ENCODE data around the gene YY1AP1. TPM values are rescaled to one million over a fixed set of nuclear protein-coding genes. Genes with fewer than 3 reads are reported as not detected.
"Not testable (repeated sequence)": the region's sequence is repeated elsewhere in the genome, so short reads cannot be mapped to it uniquely, and the experiment has no call there.

Gene YY1AP1
- total RNA-seq, 3 donors from 2014 or later = 44.9 to 52.7 (median 50.1) TPM

DNA sequence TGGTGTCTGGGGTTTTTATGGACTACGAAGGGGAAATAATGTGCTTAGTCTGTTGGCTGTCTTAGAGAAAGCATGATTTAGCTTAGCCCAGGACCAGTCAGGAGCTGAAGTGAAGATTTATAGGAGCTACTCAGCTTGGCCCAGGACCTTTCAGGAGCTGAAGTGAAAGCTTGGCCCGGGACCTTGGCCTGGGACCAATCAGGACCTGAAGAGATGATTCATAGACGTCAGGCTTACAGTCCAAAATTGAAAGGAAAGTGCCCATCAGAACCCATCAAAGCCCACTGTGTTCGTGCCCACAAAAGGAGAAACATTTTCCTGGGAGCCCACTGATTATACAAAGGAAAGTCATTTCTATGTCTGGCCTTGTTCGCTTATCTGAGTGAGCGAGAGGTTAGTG is 42.9 kb downstream of the YY1AP1 start:
- H3K9me3 Mint-ChIP-seq = peaks cover 11% of the 10 kb centered on the region
- DNase-seq (no peak), ATAC-seq (no peak)
- H3K4me3 Mint-ChIP-seq = no peak overlapping the region
- no peaks in the 10 kb centered on the region for H3K4me1 Mint-ChIP-seq (ENCODE audit: low read depth)
- peaks cover 3% of the 10 kb centered on the region for H3K36me3 Mint-ChIP-seq (ENCODE audit: insufficient read depth)
- H3K27me3 Mint-ChIP-seq (ENCODE audit: low read depth) = no peaks in the 10 kb centered on the region

DNA sequence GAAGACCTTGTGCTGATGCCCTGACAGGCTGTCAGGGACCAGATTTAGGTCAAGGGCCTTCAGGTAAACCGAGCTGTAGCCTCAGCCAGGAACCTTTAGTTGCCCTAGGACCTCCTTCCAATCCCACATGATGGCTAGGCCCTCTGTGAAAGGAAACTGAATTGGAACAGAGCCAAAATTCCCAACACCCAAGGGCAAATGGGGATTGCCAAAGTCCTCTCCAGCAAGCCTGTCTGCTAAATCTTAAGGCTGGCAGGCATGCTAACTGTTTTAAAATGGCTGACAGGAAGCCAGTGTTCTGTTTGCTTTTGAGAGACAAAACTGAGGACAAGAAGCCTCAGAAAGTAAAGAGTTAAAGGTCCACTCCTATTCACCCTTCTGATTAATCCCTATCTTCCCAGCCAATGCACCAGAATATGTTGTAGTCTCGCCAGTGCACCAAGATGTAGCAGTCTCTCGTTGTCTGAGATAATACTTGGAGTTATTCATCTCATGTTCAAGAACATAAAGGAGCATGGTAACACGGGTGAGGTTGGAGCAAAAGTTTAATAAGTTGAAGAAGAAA is 43.5 kb downstream of the YY1AP1 start:
- H3K4me3 Mint-ChIP-seq = no peak overlapping the region
- H3K4me1 Mint-ChIP-seq (ENCODE audit: low read depth) = no peaks in the 10 kb centered on the region
- H3K36me3 Mint-ChIP-seq (ENCODE audit: insufficient read depth) = peaks cover 3% of the 10 kb centered on the region
- H3K27me3 Mint-ChIP-seq (ENCODE audit: low read depth) = no peaks in the 10 kb centered on the region
- peaks cover 11% of the 10 kb centered on the region for H3K9me3 Mint-ChIP-seq
- no peak for ATAC-seq
- DNase-seq = no peak

DNA sequence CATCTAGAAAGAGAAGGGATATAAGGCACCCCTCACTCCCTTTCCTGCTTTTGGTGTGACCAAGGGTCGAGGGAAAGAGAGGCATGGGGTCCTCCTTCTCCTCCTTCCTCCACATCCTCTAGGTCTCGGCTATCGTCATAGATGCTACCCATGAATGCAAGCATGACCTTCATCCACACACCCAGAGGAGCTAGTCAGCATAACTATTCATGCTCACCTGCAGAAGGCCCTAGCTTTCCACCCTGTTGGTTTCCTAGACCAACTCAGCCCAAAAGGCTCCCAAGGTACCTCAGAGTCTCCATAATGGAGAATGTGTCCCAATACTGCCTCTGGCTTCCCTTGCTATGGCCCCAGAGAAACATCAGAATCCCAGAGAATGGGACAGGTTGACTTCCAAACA is 45.3 kb downstream of the YY1AP1 start:
- peaks cover 3% of the 10 kb centered on the region for H3K36me3 Mint-ChIP-seq (ENCODE audit: insufficient read depth)
- DNase-seq (no peak), ATAC-seq (no peak)
- no peaks in the 10 kb centered on the region for H3K4me1 Mint-ChIP-seq (ENCODE audit: low read depth)
- no peak overlapping the region for H3K4me3 Mint-ChIP-seq
- no peaks in the 10 kb centered on the region for H3K27me3 Mint-ChIP-seq (ENCODE audit: low read depth)
- peaks cover 11% of the 10 kb centered on the region for H3K9me3 Mint-ChIP-seq

DNA sequence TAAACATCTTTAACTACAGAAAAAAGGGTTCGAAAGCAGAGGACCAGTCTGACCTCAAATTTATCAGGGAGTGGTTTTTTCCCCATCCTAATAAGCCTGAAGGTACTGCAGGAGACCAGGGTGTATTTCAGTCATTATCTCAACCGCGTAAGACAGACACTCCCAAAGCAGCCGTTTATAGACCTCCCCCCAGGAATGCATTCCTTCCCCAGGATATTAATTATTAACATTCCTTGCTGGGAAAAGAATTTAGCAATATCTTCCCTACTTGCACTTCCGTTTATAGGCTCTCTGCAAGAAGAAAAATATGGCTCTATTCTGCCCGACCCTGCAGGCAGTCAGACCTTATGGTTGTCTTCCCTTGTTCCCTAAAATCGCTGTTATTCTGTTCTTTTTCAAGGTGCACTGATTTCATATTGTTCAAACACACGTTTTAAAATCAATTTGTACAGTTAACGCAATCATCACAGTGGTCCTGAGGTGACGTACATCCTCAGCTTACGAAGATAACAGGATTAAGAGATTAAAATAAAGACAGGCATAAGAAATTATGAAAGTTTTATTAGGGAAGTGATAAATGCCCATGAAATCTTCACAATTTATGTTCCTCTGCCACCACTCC is 45.9 kb downstream of the YY1AP1 start:
- peaks cover 11% of the 10 kb centered on the region for H3K9me3 Mint-ChIP-seq
- not testable (repeated sequence) for H3K4me1 Mint-ChIP-seq (ENCODE audit: low read depth); H3K36me3 Mint-ChIP-seq (ENCODE audit: insufficient read depth); H3K27me3 Mint-ChIP-seq (ENCODE audit: low read depth); H3K4me3 Mint-ChIP-seq; ATAC-seq; DNase-seq

DNA sequence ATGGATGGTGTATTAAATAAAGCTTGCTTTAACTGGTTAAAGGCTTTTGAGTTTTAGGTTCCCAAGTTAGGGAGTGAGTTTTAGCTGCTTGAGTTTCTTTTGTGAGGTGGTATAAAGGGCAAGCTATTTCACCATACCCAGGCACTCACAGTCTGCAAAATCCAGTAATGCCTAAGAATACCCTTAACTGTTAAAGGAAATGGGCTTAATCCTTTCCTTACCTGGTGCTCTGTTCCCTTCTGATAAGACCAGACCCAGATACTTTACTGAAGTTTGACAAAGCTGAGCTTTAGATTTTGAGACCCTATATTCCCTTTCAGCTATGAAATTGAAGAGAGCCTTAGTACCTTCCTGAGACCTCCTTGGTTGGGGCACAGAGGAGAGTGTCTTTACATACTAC is 48.2 kb downstream of the YY1AP1 start:
- peaks cover 22% of the 10 kb centered on the region for H3K4me1 Mint-ChIP-seq (ENCODE audit: low read depth)
- no peak for DNase-seq
- H3K36me3 Mint-ChIP-seq (ENCODE audit: insufficient read depth) = peaks cover 4% of the 10 kb centered on the region
- peaks cover 11% of the 10 kb centered on the region for H3K9me3 Mint-ChIP-seq
- ATAC-seq = no peak
- H3K4me3 Mint-ChIP-seq = no peak overlapping the region
- H3K27me3 Mint-ChIP-seq (ENCODE audit: low read depth) = no peaks in the 10 kb centered on the region

DNA sequence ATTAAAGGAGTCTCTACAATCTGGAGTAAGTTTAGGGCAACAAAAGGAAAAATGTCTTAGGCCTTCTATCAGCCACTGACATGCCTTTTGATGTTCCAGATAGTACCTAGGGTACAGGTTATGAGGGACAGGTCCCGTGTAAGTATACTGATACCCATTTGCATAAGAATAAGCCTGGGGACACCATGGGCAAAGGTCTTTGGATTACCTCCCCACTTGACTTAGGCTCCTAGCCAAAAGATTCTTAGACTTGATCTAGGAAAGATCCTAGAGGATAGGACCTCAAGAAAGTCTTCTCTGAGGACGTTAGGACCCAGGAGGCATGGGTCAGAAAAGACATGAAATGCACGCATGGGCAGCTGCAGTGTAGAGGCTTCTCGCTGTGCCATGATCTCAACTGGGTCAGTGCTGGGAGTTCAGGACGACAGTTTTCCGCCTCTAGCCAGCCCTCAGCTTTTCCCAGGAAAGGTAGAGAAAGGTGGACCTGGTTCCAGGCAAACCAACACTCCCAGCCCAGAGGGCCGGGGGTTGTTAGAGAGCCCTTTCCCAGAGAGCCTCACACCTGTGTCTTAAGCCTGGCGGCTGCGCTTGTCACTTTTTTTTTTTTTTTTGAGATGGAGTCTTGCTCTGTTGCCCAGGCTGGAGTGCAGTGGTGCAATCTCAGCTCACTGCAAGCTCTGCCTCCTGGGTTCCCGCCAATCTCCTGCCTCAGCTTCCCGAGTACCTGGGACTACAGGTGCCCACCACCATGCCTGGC is 52.0 kb downstream of the YY1AP1 start:
- DNase-seq (no peak), ATAC-seq (no peak)
- Mint-ChIP-seq H3K4me3 (peak overlapping the region; percentile 88), H3K9me3 (no peaks in the 10 kb centered on the region), H3K4me1 (ENCODE audit: low read depth) (peaks cover 22% of the 10 kb centered on the region), H3K27me3 (ENCODE audit: low read depth) (no peaks in the 10 kb centered on the region), H3K36me3 (ENCODE audit: insufficient read depth) (peaks cover 1% of the 10 kb centered on the region)

DNA sequence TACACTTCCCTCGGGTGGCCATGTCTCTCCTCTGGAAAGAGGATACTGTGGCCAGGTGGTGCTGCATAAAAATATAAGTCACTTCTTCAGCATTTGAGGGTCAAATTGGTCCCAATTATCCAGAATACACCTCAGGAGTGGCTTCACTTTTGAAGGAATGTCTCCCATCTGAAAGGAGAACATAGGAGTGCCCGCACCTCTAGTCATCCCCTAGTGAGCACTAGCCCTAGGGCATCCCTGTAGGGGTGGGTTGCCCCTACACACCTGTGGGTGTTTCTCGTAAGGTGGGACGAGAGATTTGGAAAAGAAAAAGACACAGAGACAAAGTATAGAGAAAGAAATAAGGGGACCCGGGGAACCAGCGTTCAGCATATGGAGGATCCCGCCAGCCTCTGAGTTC is 62.1 kb downstream of the YY1AP1 start:
- H3K4me3 Mint-ChIP-seq; H3K36me3 Mint-ChIP-seq (ENCODE audit: insufficient read depth); H3K9me3 Mint-ChIP-seq; H3K4me1 Mint-ChIP-seq (ENCODE audit: low read depth); DNase-seq; ATAC-seq; H3K27me3 Mint-ChIP-seq (ENCODE audit: low read depth): not testable (repeated sequence)

DNA sequence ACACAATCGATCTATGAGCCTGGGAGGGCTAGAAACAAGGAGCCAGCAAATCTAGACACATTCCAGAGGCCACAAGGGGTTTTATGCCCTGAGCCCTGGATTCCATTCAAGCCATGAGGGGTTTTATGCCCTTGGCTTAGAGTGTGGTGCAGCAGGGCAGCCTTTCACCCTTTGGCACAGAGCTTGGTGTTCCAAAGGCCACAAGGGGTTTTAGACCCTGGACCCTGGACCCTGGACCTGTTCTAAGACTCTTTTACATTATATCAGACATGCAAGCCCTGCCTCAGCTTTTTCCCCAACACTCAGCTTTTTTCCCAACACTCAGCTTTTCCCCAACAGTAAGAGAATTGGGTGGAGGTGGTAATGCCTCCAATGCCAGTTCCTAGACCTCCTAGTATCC is 65.2 kb downstream of the YY1AP1 start:
- no peak overlapping the region for H3K4me3 Mint-ChIP-seq
- no peaks in the 10 kb centered on the region for H3K4me1 Mint-ChIP-seq (ENCODE audit: low read depth)
- no peak for ATAC-seq
- DNase-seq = no peak
- no peaks in the 10 kb centered on the region for H3K9me3 Mint-ChIP-seq
- no peaks in the 10 kb centered on the region for H3K27me3 Mint-ChIP-seq (ENCODE audit: low read depth)
- H3K36me3 Mint-ChIP-seq (ENCODE audit: insufficient read depth) = peaks cover 2% of the 10 kb centered on the region

DNA sequence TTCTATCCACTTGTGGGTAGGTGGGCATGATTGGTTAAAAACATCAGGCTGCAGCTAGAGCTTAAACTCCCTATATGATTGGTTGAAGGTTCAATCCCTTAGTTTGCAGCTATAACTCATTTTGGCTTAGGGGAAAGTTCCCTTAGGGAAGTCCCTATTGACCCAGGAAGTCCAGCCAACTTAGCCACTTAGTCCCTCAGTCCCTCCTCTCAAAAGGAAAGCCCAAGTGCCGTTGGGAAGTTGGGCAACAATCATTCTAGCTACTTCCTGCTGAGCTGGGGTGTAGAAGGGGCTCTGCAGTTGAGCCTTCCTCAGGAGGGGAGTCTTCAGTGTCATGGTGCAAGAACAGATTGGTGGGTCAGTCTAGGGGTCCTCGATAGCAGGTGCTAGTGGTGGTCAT is 66.4 kb downstream of the YY1AP1 start:
- H3K36me3 Mint-ChIP-seq (ENCODE audit: insufficient read depth) = peaks cover 2% of the 10 kb centered on the region
- no peaks in the 10 kb centered on the region for H3K27me3 Mint-ChIP-seq (ENCODE audit: low read depth)
- DNase-seq = no peak
- H3K4me3 Mint-ChIP-seq = no peak overlapping the region
- H3K9me3 Mint-ChIP-seq = no peaks in the 10 kb centered on the region
- ATAC-seq = no peak
- H3K4me1 Mint-ChIP-seq (ENCODE audit: low read depth) = no peaks in the 10 kb centered on the region

DNA sequence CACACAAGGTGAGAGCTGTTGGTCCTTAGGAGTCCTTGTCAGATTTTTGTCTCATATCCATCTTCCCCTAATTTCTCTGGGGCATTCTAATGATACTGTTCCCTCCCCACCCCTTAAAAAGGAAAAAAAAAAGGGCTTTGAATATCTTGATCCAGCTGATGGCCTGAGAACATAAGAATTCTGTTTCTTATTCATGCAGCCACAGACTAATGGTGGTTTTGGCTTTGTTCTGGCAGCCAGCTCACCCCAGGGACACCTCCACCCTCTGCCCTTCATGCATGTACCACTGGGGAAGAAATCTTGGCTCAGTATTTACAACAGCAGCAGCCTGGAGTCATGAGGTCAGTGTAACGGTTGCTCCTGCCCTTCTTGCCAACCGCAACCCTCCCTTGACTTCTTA is 75.3 kb downstream of the YY1AP1 start:
- not testable (repeated sequence) for H3K4me3 Mint-ChIP-seq; H3K9me3 Mint-ChIP-seq; DNase-seq; ATAC-seq; H3K27me3 Mint-ChIP-seq (ENCODE audit: low read depth); H3K4me1 Mint-ChIP-seq (ENCODE audit: low read depth)
- H3K36me3 Mint-ChIP-seq (ENCODE audit: insufficient read depth) = peaks cover 17% of the 10 kb centered on the region

DNA sequence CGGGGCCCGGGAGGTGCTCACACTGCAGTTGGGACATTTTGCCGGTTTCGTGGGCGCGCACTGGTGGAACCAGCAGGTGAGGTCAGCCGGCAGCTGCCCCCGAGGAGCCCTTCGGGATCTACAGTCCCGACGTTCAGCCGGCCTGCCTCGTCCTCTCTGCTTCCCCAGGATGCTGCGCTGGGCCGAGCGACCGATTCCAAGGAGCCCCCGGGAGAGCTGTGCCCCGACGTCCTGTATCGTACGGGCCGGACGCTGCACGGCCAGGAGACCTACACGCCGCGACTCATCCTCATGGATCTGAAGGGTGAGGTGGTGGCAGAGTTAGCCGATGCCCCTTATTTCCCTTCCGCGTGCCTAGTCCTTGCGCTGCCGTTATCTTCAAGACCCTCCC is 78.3 kb downstream of the YY1AP1 start:
- peak overlapping the region; percentile 90 for H3K4me3 Mint-ChIP-seq
- ATAC-seq = peak; percentile 5 to 18

DNA sequence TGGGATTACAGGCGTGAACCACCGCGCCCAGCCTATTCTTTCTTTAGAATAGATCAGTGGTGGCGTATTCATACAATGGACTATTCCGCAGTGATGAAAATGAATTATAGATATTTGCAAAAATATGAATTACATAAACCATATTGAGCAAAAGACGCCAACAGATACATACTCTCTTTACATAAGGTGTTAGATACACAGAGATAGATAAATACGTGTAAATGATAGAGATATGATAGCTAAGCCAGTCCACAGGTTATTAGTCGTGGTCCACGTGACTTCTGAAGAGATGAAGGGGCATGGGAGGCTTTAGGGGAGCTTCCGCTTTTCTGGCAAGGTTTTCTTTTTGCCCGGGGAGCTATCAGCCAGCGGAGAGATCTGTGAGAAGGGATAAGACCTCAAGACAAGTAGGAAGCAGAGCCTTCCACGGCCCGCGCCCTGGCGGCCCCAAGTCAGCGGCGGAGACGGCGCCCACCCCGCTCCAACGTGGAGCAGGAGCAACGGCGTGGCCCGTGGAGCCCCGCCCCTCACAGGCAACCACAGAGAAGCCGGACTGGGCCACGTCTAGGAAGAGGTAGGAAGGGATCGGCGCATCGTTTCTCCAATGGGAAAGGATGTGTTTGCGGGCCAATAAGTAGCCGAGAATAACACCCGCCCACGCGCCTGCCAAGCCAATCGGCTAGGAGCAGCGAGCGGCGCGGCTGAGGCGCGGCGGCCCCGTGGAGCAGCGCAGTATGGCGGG is 78.9 kb downstream of the YY1AP1 start, which contains the start of gene MSTO1:
TSS of gene MSTO1 (plus strand) at position 704 of the 742 bp plus-strand sequence. CDS start at position 735, 31 bp downstream.
- DNase-seq (peak; percentile 97), ATAC-seq (peak; percentile 96 to 97)
- Mint-ChIP-seq H3K27me3 (ENCODE audit: low read depth) (no peaks in the 10 kb centered on the region), H3K4me3 (peak within 1 kb of the TSS; percentile 90), H3K36me3 (ENCODE audit: insufficient read depth) (peaks cover 14% of the 10 kb centered on the region), H3K4me1 (ENCODE audit: low read depth) (peaks cover 8% of the 10 kb centered on the region), H3K9me3 (no peaks in the 10 kb centered on the region)

More for the DNA sequence above, 78.3 kb downstream of the YY1AP1 start:
- H3K9me3 Mint-ChIP-seq; H3K4me1 Mint-ChIP-seq (ENCODE audit: low read depth); DNase-seq; H3K27me3 Mint-ChIP-seq (ENCODE audit: low read depth): not testable (repeated sequence)
- peaks cover 17% of the 10 kb centered on the region for H3K36me3 Mint-ChIP-seq (ENCODE audit: insufficient read depth)

All from activated T-cell treated with anti-CD3 and anti-CD28 coated beads, Interleukin-2, amount 50 U/mL, for 4 hours (primary cell).